SJCRH30 (cell line): ENCODE results near the gene PDSS2. TPM values are rescaled to one million over a fixed set of nuclear protein-coding genes. Genes with fewer than 3 reads are reported as not detected.

Source experiments
- DNase-seq, 2 experiments: peaks; one replicate each; pipeline ENCODE4 v3.0.0-alpha.2; 2015 to 2020
- H3K27ac ChIP-seq: fragments of 250-450 bp; sonication (Bioruptor Pico); 2 replicates; pipeline ENCODE4 v1.5.1; 2020; ENCODE audit warnings: mild to moderate bottlenecking, moderate library complexity
- H3K27me3 ChIP-seq: fragments of 250-450 bp; sonication (Bioruptor Pico); 2 replicates; pipeline ENCODE4 v1.5.1; 2020; ENCODE audit warnings: mild to moderate bottlenecking, moderate library complexity
- H3K36me3 ChIP-seq: fragments of 250-450 bp; sonication (Bioruptor Pico); 2 replicates; pipeline ENCODE4 v1.5.1; 2020; ENCODE audit warnings: mild to moderate bottlenecking, moderate library complexity
- H3K4me1 ChIP-seq: fragments of 250-450 bp; sonication (Bioruptor Pico); 2 replicates; pipeline ENCODE4 v1.5.1; 2020; ENCODE audit warnings: mild to moderate bottlenecking, moderate library complexity
- H3K4me3 ChIP-seq: fragments of 250-450 bp; sonication (Bioruptor Pico); 2 replicates; pipeline ENCODE4 v1.5.1; 2020; ENCODE audit warnings: mild to moderate bottlenecking, moderate library complexity
- H3K9me3 ChIP-seq: fragments of 250-450 bp; sonication (Bioruptor Pico); replicated peaks from 2 replicates; pipeline ENCODE4 v1.5.1; 2020; ENCODE audit warnings: mild to moderate bottlenecking, moderate library complexity
- total RNA-seq: library from RNA; depleted of rRNA; stranded (reverse); fragments of >200 nt; shearing (Covaris generic); gene quantifications from 2 replicates; pipeline ENCODE4 v1.2.3, GENCODE V29; 2014; rRNA removed

Gene PDSS2
- 9.3 TPM in 2 replicates for total RNA-seq

- peak; percentile 97 to 99 for DNase-seq
- no peaks in the 10 kb centered on the region for H3K27me3 ChIP-seq
- H3K36me3 ChIP-seq, result no peaks in the 10 kb centered on the region
- peak within 1 kb of the TSS; percentile 70 for H3K4me3 ChIP-seq
- no peaks in the 10 kb centered on the region for H3K9me3 ChIP-seq
- peak within 1 kb of the TSS; percentile 48 for H3K27ac ChIP-seq
- H3K4me1 ChIP-seq, result no peaks in the 10 kb centered on the region
These were observed at the start of gene PDSS2 for GRCh38 chr6:107459283-107460082. Gene PDSS2, minus strand, starts transcription at chr6:107459564. Its CDS starts 279 bp downstream, at chr6:107459285.

- Histone ChIP-seq H3K4me1 (peaks cover 6% of the 10 kb centered on the region; the same call in 1 of the 2 replicates), H3K27me3 (no peaks in the 10 kb centered on the region), H3K36me3 (peaks cover 24% of the 10 kb centered on the region), H3K4me3 (no peak overlapping the region), H3K9me3 (no peaks in the 10 kb centered on the region), H3K27ac (no peak overlapping the region)
- no peak for DNase-seq
These were observed 46.8 kb upstream of the PDSS2 start for GRCh38 chr6:107506145-107506544.

GRCh38 chr6:107504270-107505026 is 45.1 kb upstream of the PDSS2 start:
- H3K27ac ChIP-seq, result no peak overlapping the region
- peaks cover 2% of the 10 kb centered on the region; the same call in 1 of the 2 replicates for H3K4me1 ChIP-seq
- peaks cover 19% of the 10 kb centered on the region for H3K36me3 ChIP-seq
- no peaks in the 10 kb centered on the region for H3K27me3 ChIP-seq
- H3K4me3 ChIP-seq, result no peak overlapping the region
- DNase-seq, result no peak
- no peaks in the 10 kb centered on the region for H3K9me3 ChIP-seq

GRCh38 chr6:107496892-107497684 is 37.7 kb upstream of the PDSS2 start:
- Histone ChIP-seq H3K36me3 (no peaks in the 10 kb centered on the region), H3K27me3 (no peaks in the 10 kb centered on the region), H3K4me3 (no peak overlapping the region), H3K9me3 (no peaks in the 10 kb centered on the region), H3K27ac (no peak overlapping the region), H3K4me1 (peaks cover 37% of the 10 kb centered on the region)
- DNase-seq, result no peak

- Histone ChIP-seq H3K4me3 (no peak overlapping the region), H3K27ac (peak overlapping the region; percentile 23; the same call in 1 of the 2 replicates), H3K4me1 (peaks cover 42% of the 10 kb centered on the region), H3K27me3 (no peaks in the 10 kb centered on the region), H3K9me3 (no peaks in the 10 kb centered on the region), H3K36me3 (no peaks in the 10 kb centered on the region)
- peak; percentile 50 to 82 for DNase-seq
These were observed 36.6 kb upstream of the PDSS2 start for GRCh38 chr6:107495971-107496370.

- Histone ChIP-seq H3K27ac (no peak overlapping the region), H3K9me3 (no peaks in the 10 kb centered on the region), H3K4me3 (no peak overlapping the region), H3K36me3 (no peaks in the 10 kb centered on the region), H3K4me1 (peaks cover 42% of the 10 kb centered on the region), H3K27me3 (no peaks in the 10 kb centered on the region)
- DNase-seq, result no peak
These were observed 35.9 kb upstream of the PDSS2 start for GRCh38 chr6:107495196-107495643.

GRCh38 chr6:107493158-107494057 is 34.0 kb upstream of the PDSS2 start:
- peaks cover 42% of the 10 kb centered on the region for H3K4me1 ChIP-seq
- H3K4me3 ChIP-seq, result peak overlapping the region; percentile 88; the same call in 1 of the 2 replicates
- H3K27me3 ChIP-seq, result no peaks in the 10 kb centered on the region
- no peaks in the 10 kb centered on the region for H3K9me3 ChIP-seq
- no peaks in the 10 kb centered on the region for H3K36me3 ChIP-seq
- H3K27ac ChIP-seq, result peak overlapping the region; percentile 26
- DNase-seq, result peak; percentile 73 to 90

GRCh38 chr6:107491760-107492660 is 32.6 kb upstream of the PDSS2 start:
- Histone ChIP-seq H3K4me3 (peak overlapping the region; percentile 88), H3K36me3 (no peaks in the 10 kb centered on the region), H3K27ac (peak overlapping the region; percentile 26), H3K4me1 (peaks cover 45% of the 10 kb centered on the region), H3K9me3 (no peaks in the 10 kb centered on the region), H3K27me3 (no peaks in the 10 kb centered on the region)
- DNase-seq, result peak; percentile 67 to 86

GRCh38 chr6:107491138-107491609 is 31.8 kb upstream of the PDSS2 start:
- Histone ChIP-seq H3K4me1 (peaks cover 36% of the 10 kb centered on the region), H3K27ac (peak overlapping the region; percentile 65), H3K36me3 (no peaks in the 10 kb centered on the region), H3K4me3 (peak overlapping the region; percentile 88), H3K9me3 (no peaks in the 10 kb centered on the region), H3K27me3 (no peaks in the 10 kb centered on the region)
- peak; percentile 88 for DNase-seq

- Histone ChIP-seq H3K27me3 (no peaks in the 10 kb centered on the region), H3K36me3 (no peaks in the 10 kb centered on the region), H3K9me3 (no peaks in the 10 kb centered on the region), H3K27ac (peak overlapping the region; percentile 65), H3K4me3 (peak overlapping the region; percentile 88), H3K4me1 (peaks cover 32% of the 10 kb centered on the region)
- DNase-seq, result no peak
These were observed 31.3 kb upstream of the PDSS2 start for GRCh38 chr6:107490566-107491137.

GRCh38 chr6:107489636-107490565 is 30.5 kb upstream of the PDSS2 start, which contains the start of gene SOBP:
Gene SOBP, plus strand, starts transcription at chr6:107490117. Its CDS starts 500 bp downstream, at chr6:107490617.
- DNase-seq, result peak; percentile 81 to 82
- H3K27ac ChIP-seq, result peak within 1 kb of the TSS; percentile 65

More at GRCh38 chr6:107489636-107490565, 30.5 kb upstream of the PDSS2 start, which contains the start of gene SOBP:
- Histone ChIP-seq H3K4me3 (peak within 1 kb of the TSS; percentile 88), H3K27me3 (no peaks in the 10 kb centered on the region), H3K36me3 (no peaks in the 10 kb centered on the region), H3K9me3 (no peaks in the 10 kb centered on the region), H3K4me1 (peaks cover 27% of the 10 kb centered on the region)
